ENCODE data around the gene PDGFRB.

The PDGFRB gene

DNA sequence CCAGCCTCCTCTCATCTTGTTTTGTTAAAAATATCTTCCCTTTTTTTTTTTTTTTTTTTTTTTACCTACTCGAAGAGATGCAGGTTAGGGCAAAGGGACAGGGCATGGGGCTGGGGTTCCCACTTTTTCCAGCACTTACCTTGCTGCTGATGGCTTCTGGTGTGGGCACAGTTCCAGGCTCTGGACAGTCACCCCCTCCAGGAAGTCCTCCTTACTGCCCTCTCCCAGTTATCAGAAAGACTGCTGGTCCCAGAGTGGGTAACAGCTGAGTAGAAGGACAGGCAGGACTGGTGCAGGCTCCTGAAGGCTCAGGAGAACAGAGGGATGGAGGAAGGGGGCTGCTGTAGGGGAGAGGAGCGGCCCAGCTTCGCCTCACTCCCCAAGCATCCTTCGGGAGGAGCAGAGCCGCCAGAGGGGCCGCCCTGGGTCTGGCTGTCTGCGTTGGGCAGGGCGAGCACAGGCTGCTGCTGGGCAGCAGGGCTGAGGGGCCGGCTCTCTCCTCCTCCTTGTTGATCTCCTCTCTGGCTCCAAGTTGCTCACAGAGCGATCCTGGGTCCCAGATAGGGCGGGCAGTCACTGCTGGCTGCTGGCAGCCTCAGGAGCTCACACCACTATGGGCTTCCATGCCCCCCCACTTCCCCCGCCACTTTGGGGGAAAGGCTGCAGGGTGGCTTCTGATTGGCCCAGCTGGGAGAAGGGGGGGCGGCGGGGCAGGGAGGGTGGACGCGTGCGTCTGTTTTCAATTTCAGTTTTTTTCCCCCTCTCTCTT, at the start of gene PDGFRB:
TSS of gene PDGFRB (minus strand) at position 588 of the 769 bp plus-strand sequence. CDS start 18,798 bp downstream, outside the sequence.
- peak; percentile 68 for DNase-seq

DNA sequence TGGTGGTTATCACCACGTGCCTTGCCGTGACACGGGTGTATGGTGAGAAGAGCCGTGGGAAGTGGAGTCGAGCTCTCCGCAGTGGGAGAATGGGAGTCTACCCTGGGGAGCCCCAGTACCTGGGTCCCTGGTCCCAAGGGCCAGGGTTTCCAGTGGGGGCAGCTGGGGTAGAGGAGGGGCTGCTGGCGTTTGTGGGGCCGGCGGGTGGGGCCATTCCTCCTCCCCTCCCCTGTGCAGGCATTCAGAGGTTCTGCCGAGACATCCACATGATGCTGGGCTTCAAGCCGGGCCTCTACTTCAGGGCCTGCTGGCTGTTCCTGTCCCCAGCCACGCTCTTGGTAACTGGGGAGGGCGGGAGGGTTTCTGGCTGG, 48.9 kb upstream of the PDGFRB start:
- DNase-seq, result no peak

DNA sequence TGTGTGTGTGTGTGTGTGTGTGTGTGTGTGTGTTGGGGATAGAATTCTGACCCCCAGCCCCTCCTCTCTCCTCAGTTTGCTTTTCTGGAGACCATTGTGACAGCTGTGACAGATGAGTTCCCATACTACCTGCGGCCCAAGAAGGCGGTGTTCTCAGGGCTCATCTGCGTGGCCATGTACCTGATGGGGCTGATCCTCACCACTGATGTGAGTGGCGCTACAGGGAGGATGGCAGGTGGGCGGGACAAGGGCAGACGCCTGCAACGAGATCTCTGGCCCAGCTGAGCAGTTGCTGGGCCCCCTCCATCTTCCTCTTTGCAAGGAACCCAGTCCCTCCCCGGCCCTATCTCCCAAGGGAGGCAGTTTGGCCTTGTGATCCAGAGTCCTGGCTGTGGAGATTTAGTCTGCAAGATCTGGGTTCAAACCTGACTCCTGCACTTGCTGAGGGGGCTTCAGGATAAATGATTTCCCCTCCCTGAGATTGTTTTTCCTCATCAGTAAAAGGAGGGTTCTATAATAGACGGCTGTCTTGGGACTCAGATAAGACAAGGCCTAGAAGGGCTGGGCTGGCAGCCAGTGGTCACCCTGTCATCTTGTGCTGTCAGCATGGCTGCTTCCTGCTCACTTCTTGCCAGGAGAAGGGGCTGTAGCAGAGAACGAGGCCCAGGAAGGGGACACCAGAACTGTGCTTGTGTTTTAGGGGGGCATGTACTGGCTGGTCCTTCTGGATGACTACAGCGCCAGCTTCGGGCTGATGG, 48.4 kb upstream of the PDGFRB start:
- no peak for DNase-seq

DNA sequence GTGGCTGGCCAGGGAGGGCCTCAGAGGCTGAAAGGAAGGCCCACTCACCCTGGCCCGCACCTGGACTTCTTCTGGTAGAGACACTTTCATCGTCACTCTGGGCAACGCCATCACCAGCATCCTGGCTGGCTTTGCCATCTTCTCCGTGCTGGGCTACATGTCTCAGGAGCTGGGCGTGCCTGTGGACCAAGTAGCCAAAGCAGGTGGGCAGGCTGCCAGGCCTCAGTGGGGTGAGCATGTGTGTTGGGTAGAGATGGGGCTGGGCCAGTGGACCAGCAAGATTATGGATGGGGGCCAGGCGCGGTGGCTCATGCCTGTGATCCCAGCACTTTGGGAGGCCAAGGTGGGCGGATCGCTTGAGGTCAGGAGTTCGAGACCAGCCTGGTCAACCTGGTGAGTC, 46.9 kb upstream of the PDGFRB start:
- no peak for DNase-seq

DNA sequence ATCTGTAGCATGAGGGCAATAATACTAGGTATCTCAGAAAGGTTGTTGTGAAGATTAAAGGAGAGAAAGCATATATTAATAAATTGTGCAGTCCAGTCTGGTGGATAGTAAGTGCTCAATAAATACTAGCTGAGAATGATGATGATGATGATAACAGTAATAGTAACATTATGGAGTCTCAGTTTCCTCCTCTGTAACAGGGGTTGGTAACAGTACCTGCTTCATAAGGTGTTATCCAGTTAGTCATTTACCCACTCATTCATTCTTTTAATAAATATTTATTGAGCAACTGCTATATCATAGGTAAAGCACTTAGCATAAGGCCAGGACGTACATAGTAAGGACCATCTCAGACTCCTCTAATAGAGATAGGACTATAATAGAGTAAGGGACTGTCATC, 41.8 kb upstream of the PDGFRB start:
- no peak for DNase-seq

DNA sequence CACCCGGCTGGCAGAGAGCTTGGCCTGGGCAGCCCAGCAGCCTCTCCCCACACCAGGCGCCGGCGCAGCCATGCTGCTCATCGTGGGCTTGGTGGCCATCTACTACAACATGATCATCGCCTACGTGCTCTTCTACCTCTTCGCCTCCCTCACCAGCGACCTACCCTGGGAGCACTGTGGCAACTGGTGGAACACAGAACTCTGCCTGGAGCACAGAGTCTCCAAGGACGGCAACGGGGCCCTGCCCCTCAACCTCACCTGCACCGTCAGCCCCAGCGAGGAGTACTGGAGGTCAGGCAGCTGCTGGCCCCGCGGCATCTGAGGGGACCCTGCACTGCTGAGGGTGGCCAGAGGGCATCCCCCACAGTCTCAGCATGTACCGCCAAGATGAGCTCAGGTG, 41.3 kb upstream of the PDGFRB start:
- no peak for DNase-seq

DNA sequence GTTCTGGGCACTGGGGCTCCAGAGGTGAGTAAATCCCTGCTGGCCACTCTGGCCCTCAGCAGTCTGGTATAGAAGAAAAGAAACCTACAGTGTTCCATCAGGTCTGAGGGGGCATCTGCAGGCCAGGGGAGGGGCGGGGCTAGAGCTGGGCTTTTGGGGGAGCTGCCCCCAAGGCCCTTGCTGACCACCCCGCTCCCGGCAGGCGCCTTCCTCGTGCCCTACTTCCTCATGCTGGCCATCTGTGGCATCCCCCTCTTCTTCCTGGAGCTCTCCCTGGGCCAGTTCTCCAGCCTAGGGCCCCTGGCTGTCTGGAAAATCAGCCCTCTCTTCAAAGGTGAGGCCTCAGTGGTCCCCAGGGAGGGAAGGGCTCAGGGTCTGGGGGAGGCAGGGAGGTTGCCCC, 40.9 kb upstream of the PDGFRB start:
- no peak for DNase-seq

DNA sequence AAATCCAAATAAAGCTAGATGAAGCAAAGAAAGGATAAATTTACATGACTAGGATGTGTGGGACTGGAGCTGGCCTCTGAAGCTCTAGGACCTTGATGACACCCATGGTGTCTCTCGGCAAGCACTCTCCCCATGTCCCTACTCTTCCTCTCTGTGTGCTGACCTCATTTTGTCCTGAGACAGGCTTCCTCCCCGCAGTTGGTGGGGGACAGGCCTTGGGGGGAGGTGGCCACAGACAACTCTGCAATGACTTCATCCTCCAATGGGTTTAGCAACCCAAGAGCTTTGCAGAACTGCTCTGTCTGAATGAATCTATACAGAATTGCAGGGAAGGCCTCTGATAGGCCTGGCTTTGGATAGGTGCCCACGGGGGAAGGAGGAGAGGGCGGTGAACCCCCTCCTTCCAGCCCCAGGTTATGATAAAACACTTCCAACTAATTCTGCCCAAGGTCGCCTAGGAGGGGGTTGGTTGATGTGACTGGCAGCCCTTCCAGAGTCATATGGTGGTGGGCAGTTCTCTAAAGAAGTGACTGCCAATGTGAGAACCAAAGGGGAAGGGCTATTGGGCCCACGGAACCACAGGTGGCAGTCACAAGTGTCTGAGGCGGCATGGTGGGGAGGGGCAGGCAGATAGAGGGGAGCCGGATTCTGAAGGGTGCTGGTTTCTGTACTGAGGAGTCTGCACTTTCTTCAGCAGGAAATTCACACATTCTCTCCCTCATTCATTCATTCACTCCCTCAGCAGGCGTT, 40.3 kb upstream of the PDGFRB start:
- DNase-seq, result no peak

DNA sequence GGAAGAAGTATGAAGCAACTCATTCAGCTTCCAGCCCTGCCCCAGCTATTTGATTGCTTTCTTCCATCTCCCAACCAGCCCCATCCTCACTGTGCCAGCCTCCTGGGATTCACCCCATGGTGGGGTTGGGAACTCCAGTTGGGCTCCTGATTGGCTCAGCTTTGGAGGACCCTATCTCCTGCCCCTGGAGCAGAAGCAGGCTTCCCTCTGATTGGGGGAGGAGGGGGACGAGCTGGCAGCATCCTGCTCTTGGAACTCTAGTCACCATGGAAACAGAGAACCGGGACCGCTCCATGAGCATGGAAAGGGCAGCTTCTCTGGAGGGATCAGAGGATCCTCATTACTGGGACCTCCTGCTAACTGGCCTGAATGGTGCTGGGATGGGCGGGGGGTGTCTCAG, 36.8 kb upstream of the PDGFRB start:
- DNase-seq, result no peak

DNA sequence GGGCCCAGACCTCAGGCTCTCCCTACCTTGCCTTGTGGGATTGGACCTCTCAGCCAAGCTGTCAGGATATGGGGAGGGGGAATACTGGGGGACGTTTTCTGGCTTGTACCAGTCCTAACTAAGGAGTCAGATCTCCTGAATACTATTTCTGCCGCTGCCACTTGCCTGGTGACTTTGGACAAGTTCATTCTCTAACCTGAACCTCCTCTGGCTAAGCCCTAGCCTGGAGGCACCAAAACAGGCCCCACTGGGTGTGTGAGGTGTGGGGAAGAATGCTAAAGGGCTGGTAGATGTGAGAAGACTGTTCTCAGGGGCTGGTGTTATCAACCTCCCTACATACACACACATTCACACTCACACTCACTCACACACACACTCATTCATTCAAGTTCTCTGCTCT, 35.3 kb upstream of the PDGFRB start:
- DNase-seq, result no peak

DNA sequence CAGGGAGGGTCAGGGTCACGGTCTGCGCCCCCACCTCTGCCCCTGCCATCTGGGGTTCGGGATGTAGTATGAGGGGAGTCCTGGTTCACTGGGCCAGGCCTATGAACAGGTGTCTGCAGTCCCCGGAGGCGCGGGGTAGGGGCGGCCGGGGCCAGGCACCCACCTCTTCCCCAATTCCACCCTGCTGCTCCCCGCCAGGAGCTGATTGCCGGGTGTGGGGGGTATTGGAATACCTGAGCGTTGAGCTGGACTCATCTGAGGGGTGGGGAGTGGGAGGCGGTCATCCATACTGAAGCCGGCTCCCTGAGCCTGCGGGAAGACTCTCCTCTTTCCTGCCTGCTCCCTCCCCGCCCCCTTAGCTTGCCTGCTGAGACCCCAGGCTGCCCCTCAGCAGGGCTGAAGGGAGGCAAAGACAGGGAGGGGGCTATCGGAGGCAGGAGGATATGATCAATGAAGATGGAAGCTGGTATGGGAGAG, 34.9 kb upstream of the PDGFRB start:
- no peak for DNase-seq

DNA sequence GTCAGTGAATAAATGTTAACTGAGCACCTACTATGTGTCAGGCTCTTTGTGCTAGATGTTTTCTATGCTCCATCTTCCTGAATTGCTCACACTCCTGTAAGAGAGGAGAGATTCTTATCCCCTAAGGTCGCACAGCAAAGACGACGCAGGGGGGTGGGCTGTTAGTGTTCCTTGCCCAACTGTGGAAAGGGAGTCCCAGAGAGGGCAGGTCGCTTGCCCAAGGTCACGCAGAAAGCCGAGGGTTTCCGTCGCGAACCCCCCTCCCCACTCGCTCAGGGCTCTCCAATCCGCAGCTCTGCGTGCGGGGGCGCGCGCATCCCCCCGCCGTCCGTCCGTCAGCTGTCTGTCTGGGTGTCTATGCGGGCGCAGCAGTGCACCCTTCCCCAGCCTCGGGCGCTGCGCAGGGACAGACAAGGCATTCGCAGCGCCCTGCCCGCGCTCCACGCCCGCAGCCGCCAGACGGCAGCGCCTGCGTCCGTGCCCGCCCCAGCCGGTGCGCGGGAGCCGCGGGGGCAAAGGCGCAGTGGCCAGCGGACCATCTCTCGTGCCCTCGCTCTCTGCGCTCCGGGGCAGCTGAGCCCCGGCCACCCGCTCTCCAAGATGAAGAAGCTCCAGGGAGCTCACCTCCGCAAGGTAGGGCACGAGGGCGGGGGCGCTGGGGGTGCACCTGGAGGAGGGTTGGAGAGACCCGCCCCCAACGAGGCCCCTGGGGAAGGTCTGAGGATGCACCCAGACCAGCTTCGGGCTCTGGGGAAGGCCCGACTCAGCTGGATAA, 34.3 kb upstream of the PDGFRB start, which contains the start of gene SLC6A7:
TSS of gene SLC6A7 (plus strand) at position 335 of the 775 bp plus-strand sequence. CDS start at position 601, 266 bp downstream.
- no peak for DNase-seq

DNA sequence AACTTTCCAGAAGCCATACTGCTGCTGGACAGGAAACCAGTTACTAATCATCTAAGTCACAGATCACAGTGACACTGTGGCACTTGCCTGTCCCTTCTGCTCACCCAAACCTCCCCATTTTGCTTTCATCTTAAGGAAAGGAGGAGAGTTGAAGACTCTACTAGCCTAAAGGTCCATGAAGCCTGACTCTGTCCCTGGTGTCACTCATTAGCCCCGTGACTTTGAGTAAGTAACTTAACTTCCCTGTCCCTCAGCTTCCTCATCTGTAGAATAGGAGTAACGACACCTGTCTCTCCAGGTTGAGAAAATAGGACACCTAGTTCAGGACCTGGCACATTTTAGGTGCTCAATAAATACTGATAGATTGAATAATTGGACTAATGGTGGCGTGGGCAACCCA, 33.7 kb upstream of the PDGFRB start:
- DNase-seq, result no peak

DNA sequence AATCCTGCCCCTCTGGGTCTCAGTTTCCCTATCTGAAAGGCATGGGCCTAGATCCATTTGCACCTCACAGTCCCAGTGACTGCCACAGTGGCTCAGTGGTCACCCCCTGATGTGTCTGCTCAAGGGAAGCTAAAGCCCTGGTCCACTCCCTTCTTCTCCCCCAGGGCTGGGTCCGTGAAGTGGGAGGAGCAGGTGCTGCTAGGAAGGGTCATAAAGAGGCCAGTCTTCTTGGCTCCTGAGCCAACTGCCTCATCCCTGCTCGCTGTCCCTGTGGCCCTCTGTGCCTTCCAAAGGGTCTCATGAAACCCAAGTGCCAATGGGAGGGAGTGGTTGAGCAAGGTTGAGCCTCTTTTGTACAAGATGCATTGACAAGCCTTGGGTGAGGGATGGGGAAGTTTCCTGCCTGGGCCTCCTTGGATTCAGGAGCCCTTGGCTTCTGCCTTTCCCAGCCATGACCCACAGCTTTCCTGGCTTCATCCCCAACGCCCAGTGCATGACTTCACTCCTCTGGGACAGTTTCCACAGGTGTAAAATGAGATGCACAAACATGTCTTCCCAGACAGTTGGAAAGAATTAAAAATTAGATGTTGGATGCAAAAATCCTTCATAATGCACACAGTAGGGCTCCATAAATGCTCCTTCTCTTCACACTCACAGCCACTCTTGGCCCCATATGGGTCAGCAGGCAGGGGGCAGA, 32.6 kb upstream of the PDGFRB start:
- DNase-seq, result no peak

DNA sequence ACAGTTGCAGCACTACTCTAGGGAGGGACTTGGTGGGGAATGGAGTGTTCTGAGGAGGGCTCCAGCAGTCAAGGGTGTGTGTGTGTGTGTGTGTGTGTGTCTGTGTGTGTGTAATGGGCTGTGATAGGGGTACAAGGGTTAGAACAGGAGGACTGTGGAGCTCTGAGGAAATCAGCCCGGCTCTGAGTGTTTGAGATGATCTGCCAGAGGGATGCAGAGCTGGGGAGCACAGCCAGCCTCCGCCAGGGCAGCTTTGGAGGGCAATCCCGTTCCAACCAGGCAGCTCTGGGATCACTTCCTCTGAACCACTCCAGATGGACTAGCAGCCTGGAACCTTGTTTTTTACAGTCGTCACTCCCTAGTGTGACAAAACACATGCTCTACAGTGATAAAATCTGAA, 31.3 kb upstream of the PDGFRB start:
- no peak for DNase-seq

DNA sequence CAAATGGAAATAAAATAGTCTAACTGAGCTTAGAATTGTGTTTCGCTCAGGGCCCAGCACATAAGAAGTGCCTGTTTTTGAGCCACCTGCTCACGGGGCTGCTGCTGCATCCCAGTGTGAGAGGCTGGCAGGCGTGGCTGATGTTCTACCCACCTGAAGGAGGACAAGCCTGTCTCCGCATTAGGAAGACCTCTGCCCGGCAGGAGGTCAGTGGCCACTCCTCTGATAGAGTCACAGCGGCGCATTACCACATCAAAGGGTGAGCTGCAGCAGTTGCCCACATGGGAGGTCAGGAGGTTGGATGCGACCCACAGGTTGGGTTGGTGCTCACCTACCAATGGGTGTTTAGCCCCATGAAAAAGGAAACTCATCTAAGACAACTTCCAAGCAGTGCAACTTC, 30.5 kb upstream of the PDGFRB start:
- no peak for DNase-seq

DNA sequence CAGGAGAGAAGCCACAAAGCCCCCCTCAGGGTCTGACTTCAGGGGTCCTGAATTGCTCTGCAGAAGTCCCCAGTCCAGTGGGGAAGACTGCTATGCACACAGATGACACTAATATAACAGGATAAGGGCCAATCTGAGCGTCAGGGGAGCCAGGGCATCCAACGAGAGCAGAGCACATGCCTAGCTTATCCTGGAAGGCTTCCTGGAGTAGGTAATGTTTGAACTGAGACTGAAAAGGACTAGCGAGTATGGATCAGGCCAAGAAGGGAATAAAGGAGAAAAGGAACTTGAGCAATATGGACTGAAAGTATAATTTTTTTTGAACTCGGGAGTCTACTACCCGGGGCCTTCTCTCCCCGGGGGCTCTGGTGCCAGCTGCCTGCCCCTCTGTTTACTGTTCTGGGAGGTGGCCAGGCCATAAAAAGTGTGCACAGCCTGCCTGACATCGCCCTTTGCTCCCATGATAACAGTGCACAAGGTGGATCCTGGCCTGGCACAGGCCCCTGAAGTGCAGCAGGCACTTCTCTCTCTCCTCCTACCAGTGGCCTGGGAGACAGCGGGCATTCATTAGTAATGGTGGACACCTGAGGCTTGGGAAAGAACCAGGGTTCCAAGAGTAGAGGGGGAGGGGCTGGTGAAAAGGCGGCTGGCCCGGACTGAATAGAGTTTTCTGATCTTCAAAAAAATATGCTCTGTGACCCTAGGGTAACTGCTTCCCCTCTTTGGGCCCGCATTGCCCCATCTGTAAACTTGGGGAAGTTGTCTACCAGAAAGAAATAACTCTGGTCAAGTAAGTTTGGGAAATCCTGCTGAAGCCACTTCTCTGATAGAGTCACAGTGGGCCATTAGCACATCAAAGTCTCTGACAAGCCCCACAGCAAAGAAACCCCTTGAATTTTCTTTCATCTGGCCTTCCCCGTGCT, 29.6 kb upstream of the PDGFRB start:
- DNase-seq, result no peak

DNA sequence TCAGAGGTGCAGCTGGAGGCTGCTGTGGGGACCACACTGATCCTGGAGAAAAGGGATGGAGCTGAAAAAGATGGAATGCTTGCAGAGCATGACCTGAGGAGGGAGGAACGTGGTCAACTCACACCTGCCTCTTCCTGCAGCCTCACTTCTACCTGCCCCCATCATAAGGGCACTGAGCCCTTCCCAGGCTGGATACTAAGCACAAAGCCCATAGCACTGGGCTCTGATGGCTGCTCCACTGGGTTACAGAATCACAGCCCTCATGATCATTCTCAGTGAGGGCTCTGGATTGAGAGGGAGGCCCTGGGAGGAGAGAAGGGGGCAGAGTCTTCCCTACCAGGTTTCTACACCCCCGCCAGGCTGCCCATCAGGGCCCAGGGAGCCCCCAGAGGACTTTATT, 28.4 kb upstream of the PDGFRB start:
- no peak for DNase-seq

DNA sequence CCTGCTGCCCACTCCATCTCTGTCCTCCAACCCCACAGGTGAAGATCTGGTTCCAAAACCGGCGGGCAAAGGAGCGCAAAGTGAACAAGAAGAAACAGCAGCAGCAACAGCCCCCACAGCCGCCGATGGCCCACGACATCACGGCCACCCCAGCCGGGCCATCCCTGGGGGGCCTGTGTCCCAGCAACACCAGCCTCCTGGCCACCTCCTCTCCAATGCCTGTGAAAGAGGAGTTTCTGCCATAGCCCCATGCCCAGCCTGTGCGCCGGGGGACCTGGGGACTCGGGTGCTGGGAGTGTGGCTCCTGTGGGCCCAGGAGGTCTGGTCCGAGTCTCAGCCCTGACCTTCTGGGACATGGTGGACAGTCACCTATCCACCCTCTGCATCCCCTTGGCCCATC, 27.8 kb upstream of the PDGFRB start:
- no peak for DNase-seq

DNA sequence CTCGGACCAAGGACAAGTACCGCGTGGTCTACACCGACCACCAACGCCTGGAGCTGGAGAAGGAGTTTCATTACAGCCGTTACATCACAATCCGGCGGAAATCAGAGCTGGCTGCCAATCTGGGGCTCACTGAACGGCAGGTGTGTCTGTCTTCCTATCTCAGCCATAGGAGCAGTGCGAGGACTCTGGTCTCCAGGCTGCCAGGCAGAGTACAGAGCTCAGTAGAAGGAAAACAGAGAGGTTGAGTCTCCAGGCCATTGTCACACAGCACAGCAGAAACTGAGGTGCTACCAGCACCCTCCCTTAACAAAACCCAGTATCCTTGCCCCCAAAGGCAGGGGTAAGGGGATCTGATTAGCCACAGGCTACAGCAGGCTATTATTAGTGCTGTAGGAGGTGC, 27.1 kb upstream of the PDGFRB start:
- DNase-seq, result no peak
